Smooth muscle cell (in vitro differentiated cells): Measurements from ENCODE around the gene NANP. TPM values are rescaled to one million over a fixed set of nuclear protein-coding genes. Genes with fewer than 3 reads are reported as not detected.

Experiments
- DNase-seq: peaks from one replicate; lab custom pipeline; 2025; ENCODE audit not compliant: unreplicated experiment; lab: John Stamatoyannopoulos, UW
- H2AFZ ChIP-seq: fragments of 200-600 bp; sonication (generic); 2 replicates; pipeline ENCODE4 v1.6.0; 2016; ENCODE audit warnings: antibody characterized with exemption, low read depth, mild to moderate bottlenecking
- H3F3A ChIP-seq: fragments of 200-600 bp; sonication (generic); 2 replicates; pipeline ENCODE4 v1.6.0; 2017; ENCODE audit warnings: antibody characterized with exemption, low read depth
- H3K27ac ChIP-seq: fragments of 200-600 bp; sonication (generic); 2 replicates; pipeline ENCODE4 v1.5.1; 2016; ENCODE audit warnings: low read depth, mild to moderate bottlenecking
- H3K27me3 ChIP-seq: fragments of 200-600 bp; sonication (generic); 2 replicates; pipeline ENCODE4 v1.6.1; 2016; ENCODE audit warnings: low read depth, mild to moderate bottlenecking
- H3K36me3 ChIP-seq: fragments of 200-600 bp; sonication (generic); 2 replicates; pipeline ENCODE4 v1.5.1; 2016; ENCODE audit warnings: low read depth
- H3K4me1 ChIP-seq: fragments of 200-600 bp; sonication (generic); 2 replicates; pipeline ENCODE4 v1.5.1; 2016; ENCODE audit warnings: low read depth
- H3K4me2 ChIP-seq: fragments of 200-600 bp; sonication (generic); 2 replicates; pipeline ENCODE4 v1.6.0; 2016; ENCODE audit warnings: mild to moderate bottlenecking
- H3K4me3 ChIP-seq: fragments of 200-600 bp; sonication (generic); 2 replicates; pipeline ENCODE4 v1.5.1; 2016; ENCODE audit warnings: mild to moderate bottlenecking
- H3K79me2 ChIP-seq: fragments of 200-600 bp; sonication (generic); 2 replicates; pipeline ENCODE4 v1.6.0; 2016; ENCODE audit warnings: low read depth, mild to moderate bottlenecking
- H3K9ac ChIP-seq: fragments of 200-600 bp; sonication (generic); 2 replicates; pipeline ENCODE4 v1.6.0; 2016; ENCODE audit warnings: low read depth
- H3K9me3 ChIP-seq: fragments of 200-600 bp; sonication (generic); replicated peaks from 2 replicates; pipeline ENCODE4 v1.5.1; 2016; ENCODE audit warnings: low read depth
- H4K20me1 ChIP-seq: fragments of 200-600 bp; sonication (generic); 2 replicates; pipeline ENCODE4 v1.6.0; 2016; ENCODE audit warnings: low read depth
- polyA plus RNA-seq: library from polyadenylated mRNA; unstranded; fragments of >200 nt; fragmentation: Nextera tagmentation; extraction: Ambion mirVana; gene quantifications from 2 replicates; pipeline ENCODE4 v1.2.1, GENCODE V29; 2016
- small RNA-seq: library from RNA; depleted of rRNA; stranded (forward); fragments of <200 nt; gene quantifications from one replicate; pipeline ENCODE3, GENCODE V24; 2014
- total RNA-seq: library from RNA; depleted of rRNA; stranded (reverse); fragments of >200 nt; gene quantifications from 2 replicates; pipeline ENCODE4 v1.2.3, GENCODE V29; 2014
- TF ChIP-seq, protein P1 (sequence below): fragments of 200-600 bp; sonication (generic); IDR thresholded peaks from 2 replicates; pipeline ENCODE4 v1.5.1; 2017; ENCODE audit warnings: borderline replicate concordance, mild to moderate bottlenecking, antibody characterized with exemption; ENCODE audit not compliant: insufficient read depth, poor library complexity, severe bottlenecking

The NANP gene
- total and polyA plus RNA-seq, 2 experiments from 2014 or later, result 3.6 to 6.5 TPM

DNA sequence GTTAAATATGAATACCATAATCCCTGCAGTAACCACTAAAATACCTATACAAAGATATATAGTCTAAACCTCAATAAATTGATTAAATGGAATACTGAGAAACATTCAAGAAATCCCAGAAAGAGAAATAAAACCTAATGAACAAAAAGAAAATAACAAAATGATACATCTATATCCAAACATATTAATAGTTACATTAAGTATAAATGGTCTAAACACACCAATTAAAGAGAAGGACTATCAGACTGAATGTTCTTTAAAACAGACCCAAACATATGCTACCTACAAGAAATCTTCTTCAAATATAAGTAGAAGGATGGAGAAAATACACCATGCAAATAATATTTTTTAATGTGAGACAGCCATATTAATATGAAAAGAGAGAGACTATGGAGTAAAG is 60.5 kb downstream of the NANP start:
- TF ChIP-seq, protein P1, sequence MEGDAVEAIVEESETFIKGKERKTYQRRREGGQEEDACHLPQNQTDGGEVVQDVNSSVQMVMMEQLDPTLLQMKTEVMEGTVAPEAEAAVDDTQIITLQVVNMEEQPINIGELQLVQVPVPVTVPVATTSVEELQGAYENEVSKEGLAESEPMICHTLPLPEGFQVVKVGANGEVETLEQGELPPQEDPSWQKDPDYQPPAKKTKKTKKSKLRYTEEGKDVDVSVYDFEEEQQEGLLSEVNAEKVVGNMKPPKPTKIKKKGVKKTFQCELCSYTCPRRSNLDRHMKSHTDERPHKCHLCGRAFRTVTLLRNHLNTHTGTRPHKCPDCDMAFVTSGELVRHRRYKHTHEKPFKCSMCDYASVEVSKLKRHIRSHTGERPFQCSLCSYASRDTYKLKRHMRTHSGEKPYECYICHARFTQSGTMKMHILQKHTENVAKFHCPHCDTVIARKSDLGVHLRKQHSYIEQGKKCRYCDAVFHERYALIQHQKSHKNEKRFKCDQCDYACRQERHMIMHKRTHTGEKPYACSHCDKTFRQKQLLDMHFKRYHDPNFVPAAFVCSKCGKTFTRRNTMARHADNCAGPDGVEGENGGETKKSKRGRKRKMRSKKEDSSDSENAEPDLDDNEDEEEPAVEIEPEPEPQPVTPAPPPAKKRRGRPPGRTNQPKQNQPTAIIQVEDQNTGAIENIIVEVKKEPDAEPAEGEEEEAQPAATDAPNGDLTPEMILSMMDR, result no peak
- Histone ChIP-seq H3K4me2 (no peak overlapping the region), H3K9me3 (no peaks in the 10 kb centered on the region), H3F3A (no peaks in the 10 kb centered on the region), H3K27me3 (no peaks in the 10 kb centered on the region), H3K27ac (no peak overlapping the region), H3K79me2 (peaks cover 75% of the 10 kb centered on the region), H3K9ac (no peak overlapping the region), H3K36me3 (no peaks in the 10 kb centered on the region), H2AFZ (no peak overlapping the region), H4K20me1 (peaks cover 65% of the 10 kb centered on the region), H3K4me3 (no peak overlapping the region), H3K4me1 (no peaks in the 10 kb centered on the region)
- DNase-seq, result no peak

Small RNAs within 50 kb of the gene (small RNA-seq; reads per million reads assigned to genes)
- gene RN7SL594P, result not detected
- gene RNU6ATAC17P, result not detected

Other genes starting within 250 kb of the NANP start
- 18.5 and 18.7 TPM in 2 replicates for gene ABHD12, start 233.2 kb downstream of the NANP start, total RNA-seq
- 41.8 and 53.9 TPM in 2 replicates for gene ABHD12, start 233.2 kb downstream of the NANP start, polyA plus RNA-seq
- 5.8 and 9.3 TPM in 2 replicates for gene GINS1, start 216.3 kb downstream of the NANP start, total RNA-seq
- 3.4 and 5.9 TPM in 2 replicates for gene GINS1, start 216.3 kb downstream of the NANP start, polyA plus RNA-seq
- gene NINL, start 38.5 kb downstream of the NANP start, total RNA-seq, result 12.2 and 13.9 TPM in 2 replicates
- gene NINL, start 38.5 kb downstream of the NANP start, polyA plus RNA-seq, result 10.7 and 15.0 TPM in 2 replicates
- gene ZNF337, start 72.8 kb upstream of the NANP start, total RNA-seq, result 12.5 and 13.3 TPM in 2 replicates
- gene ZNF337, start 72.8 kb upstream of the NANP start, polyA plus RNA-seq, result 5.1 and 8.5 TPM in 2 replicates